WI38 (cell line): ENCODE data around the gene SLC34A2.

ENCODE experiments used
- H3K4me3 ChIP-seq: 2 replicates; pipeline ENCODE4 v1.5.1; 2011; ENCODE audit warnings: low read depth, mild to moderate bottlenecking, control low read depth, low read length
- TF ChIP-seq, protein P1 (sequence below): IDR thresholded peaks from 2 replicates; pipeline ENCODE4 v1.5.1; 2012; ENCODE audit warnings: low read depth, mild to moderate bottlenecking, control low read depth, low read length

Gene SLC34A2

DNA sequence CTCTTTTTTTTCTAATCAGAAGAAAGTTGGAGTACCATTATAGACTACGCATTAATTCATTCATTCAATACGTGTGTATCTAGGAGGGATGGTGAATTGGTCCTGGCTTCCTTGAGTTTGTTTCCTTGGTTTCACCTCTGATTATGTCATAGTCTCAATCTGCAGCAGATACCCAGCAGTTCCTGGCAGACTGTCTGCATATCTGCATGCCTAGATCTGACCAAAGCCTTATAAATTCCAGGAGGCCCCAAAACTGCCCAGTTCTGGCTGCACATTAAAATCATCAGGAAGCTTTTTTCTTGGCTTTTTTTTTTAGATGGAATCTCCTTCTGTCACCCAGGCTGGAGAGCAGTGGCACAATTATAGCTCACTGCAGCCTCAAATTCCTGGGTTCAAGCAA is 27.2 kb upstream of the SLC34A2 start:
- TF ChIP-seq, protein P1, sequence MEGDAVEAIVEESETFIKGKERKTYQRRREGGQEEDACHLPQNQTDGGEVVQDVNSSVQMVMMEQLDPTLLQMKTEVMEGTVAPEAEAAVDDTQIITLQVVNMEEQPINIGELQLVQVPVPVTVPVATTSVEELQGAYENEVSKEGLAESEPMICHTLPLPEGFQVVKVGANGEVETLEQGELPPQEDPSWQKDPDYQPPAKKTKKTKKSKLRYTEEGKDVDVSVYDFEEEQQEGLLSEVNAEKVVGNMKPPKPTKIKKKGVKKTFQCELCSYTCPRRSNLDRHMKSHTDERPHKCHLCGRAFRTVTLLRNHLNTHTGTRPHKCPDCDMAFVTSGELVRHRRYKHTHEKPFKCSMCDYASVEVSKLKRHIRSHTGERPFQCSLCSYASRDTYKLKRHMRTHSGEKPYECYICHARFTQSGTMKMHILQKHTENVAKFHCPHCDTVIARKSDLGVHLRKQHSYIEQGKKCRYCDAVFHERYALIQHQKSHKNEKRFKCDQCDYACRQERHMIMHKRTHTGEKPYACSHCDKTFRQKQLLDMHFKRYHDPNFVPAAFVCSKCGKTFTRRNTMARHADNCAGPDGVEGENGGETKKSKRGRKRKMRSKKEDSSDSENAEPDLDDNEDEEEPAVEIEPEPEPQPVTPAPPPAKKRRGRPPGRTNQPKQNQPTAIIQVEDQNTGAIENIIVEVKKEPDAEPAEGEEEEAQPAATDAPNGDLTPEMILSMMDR = no peak
- no peak overlapping the region for H3K4me3 ChIP-seq

DNA sequence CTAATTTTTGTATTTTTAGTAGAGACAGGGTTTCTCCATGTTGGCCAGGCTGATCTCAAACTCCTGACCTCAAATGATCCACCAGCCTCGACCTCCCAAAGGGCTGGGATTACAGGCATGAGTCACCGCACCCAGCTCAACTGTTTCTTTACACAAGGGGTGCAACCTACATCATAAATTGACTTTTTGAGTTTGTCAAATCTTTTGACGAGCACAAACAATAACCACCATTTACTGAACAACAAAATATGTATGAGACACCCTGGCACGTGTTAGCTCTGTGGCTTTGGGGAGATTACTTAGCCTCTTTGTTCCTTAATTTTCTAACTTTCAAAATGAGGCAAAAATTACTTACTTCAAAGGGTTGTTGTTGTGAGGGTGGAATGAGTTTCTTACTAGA is 23.5 kb upstream of the SLC34A2 start:
- H3K4me3 ChIP-seq = no peak overlapping the region
- TF ChIP-seq, protein P1 = no peak

DNA sequence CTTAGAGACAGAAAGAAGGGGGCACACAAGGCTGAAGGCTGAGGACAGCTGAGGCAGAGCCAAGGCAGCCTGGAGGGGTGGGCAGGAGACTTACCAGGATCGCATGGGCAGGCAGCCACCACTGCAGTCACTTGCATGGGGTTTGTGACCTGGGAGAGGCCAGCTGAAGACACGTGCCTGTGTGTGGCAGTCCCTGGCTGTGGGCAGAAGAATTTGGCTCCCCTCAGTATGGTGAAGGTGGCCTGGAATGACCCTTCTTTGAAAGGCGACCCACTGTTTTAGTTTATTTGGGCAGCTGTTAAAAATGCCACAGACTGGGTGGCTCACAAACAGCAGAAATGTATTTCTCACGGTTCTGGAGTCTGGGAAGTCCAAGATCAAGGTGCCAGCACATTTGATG is 22.1 kb upstream of the SLC34A2 start:
- H3K4me3 ChIP-seq = no peak overlapping the region
- TF ChIP-seq, protein P1 = no peak

DNA sequence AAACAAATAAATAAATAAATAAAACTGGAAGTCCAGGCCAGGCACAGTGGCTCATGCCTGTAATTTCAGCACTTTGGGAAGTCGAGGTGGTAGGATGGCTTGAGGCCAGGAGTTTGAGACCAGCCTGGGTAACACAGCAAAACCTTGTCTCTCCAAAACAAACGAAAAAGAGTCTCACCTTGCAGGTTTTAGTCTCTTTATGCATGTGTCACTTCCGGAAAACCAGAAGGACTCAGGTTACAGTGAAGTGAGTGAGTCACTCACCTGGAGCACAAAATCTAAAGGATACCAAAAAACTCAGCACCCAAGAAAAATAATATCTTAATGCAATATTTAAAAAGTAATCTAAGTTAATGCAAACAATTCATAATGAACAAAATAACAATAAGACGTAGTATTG is 20.1 kb upstream of the SLC34A2 start:
- TF ChIP-seq, protein P1 = no peak
- H3K4me3 ChIP-seq = no peak overlapping the region

DNA sequence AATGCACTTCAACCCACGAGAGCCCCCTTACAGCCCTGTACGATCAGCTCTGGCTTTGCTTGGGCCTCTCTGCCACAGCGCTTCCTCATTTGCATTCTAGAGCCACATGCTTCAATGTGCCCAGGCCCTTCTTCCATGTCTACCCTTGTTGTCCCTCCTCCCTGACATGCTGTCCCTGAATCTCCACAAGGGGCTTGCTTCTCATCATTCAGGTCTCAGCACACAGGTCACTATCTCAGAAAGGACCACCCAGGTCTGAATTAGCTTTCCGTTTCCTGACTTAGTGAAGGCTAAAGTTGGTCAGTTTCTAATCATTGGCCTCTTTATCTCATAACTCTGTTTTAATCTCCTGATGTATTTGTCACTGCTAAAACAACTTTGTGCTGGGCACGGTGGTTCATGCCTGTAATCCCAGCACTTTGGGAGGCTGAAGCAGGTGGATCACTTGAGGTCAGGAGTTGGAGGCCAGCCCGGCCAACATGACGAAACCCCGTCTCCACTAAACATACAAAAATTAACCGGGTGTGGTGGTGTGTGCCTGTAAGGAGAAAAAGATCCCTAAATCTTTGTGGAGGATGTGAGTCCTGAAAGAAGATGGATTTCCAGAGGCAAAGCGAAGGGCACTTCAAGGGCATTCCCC is 17.9 kb upstream of the SLC34A2 start:
- no peak overlapping the region for H3K4me3 ChIP-seq

DNA sequence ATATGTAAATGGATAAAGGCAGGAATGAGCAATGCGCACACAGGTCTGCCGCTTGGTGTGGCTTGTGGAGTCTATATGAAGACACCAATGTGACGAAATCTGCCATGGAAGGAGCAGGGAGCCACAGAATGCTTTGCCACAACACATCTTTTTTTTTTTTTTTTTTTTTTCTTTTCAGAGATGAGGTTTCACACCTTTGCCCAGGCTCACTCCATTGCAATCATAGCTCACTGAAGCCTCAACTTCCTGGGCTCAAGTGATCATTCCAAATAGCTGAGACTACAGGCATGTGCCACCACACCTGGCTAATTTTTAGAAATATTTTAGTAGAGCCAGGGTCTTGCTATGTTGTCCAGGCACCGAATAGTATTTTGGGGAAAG is 17.4 kb upstream of the SLC34A2 start:
- TF ChIP-seq, protein P1 = no peak

More for the DNA sequence above, 17.9 kb upstream of the SLC34A2 start:
- TF ChIP-seq, protein P1 = no peak

DNA sequence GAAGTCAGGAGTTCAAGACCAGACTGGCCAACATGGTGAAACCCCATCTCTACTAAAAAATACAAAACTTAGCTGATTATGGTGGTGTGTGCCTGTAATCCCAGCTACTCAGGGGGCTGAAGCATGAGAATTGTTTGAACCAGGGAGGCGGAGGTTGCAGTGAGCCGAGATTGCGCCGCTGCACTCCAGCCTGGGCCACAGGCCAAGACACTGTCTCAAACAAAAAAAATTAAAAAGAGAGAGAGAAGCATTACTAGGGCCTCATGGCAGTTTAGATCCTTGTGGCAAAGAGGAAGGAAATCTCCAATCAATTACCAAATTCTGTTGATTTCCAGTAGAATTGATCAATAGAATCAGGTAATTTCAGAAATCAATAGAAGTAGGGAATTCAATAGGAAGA is 16.8 kb upstream of the SLC34A2 start:
- no peak overlapping the region for H3K4me3 ChIP-seq
- TF ChIP-seq, protein P1 = no peak

More for the DNA sequence above, 17.4 kb upstream of the SLC34A2 start:
- H3K4me3 ChIP-seq = no peak overlapping the region
